NCI-H1417 treated with DMSO at 0.1 percent for 48 hours (cell line): ENCODE measurements around the gene RPL15.

Experiments
- DNase-seq: peaks from one replicate; lab custom pipeline; 2025; lab: John Stamatoyannopoulos, UW

RPL15 gene

DNA sequence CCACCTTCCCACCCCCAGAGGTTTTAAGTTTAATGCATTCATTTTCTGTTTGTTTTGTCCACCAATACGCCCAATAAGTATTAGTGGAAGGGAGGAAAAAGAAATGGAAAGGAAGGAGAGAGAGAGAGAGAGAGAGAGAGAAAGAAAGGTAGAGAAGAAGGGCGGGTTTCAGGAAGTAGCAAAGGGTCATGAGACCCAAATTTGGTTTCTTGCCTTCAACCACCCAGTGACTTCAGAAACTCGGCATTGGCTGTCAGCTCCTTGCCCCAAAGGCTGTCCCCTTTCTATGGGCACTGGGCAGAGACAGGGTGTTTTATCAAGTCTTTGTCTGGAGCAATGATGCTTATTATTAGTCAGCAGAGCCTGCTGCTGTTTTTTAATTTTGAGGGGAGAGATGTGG lies 14.7 kb downstream of the RPL15 start:
- no peak for DNase-seq

DNA sequence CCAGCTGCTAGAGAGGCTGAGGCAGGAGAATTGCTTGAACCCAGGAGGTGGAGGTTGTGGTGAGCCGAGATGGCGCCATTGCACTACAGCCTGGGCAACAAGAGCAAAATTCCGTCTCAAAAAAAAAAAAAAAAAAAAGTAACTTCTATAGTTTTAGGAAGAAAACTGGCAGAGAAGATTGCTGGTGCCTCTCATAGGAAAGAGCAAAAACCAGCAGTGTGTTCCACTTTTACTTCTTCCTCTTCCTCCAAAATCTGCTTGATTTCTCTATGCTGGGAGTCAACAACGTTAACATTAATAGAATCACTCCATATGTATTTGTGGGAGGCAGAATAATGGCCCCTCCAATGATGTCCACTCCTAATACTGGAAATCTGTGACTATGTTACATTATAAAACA lies 15.6 kb downstream of the RPL15 start:
- DNase-seq = no peak

DNA sequence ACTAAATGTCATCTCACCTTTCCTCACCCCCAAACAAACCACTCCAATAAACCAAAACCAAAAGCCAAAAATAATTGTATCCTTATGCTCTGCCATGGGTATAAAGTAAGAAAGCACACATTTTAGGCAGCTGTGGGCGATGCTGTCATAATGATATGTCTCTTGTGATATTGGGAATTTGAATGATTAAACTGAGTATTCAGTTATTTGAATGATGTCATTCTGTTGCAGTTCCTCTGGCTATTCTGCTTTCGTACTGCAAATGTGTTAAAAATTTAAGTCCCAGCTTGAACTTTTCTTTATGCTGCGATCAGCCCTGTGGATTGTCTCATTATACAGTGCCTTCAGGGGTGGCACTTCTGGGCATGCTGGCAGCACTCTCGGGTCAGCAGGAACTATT lies 17.3 kb downstream of the RPL15 start:
- DNase-seq = no peak

DNA sequence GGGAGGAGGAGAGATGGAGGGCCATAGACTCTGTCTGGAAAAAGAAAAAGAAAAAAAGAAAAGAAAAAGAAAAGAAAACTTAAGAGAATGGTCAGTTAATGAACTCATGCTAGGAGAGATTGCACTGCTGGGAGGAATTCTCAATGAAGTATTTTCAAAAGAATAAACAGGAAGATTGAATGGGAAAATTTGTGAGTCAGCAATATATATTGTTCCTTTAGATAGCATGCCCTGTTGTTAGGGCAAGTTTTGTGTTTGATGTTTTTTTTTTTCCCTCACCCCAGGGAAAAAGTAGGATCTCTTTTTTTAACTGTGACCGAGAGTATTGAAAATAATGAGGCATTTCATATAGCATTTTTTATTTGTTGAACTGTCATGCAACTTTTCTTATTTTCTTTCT lies 20.4 kb downstream of the RPL15 start:
- no peak for DNase-seq

DNA sequence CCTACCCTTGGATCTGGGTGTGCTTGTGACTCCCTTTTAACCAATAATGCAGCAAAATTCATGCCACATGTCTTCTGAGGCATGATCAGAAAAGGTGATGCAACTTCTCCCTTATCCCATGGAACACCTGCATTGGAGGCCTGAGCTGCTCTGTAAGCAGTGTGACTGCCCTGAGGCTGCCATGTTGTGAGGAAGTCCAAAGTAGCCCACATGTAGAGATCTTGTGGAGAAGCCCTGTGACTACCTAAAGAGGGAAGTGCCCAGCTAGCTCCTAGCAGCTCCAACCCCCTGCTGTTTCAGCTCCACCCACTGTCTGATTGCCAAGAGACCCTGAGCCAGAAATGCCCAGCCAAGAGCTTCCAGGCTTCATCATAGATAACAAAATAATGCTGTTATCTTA lies 21.8 kb downstream of the RPL15 start:
- DNase-seq = no peak

DNA sequence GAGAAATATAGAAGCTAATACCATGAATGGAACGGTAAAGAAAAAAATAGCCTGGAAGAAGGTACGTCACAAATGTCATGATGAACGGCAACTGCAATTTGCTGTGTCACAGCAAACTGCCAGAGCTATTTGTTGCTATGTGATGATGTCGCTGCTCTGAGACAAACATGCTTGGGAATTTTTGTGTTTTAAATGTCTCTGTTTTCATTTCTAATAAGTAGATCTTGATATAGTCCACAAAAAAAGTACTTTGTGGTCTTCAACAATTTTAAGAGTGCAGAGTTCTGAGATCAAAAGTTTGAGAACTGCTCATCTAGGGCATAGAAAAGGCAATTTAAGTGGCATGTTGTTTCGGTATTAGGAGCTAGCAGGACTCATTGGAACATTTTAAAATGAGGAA lies 23.8 kb downstream of the RPL15 start:
- no peak for DNase-seq

DNA sequence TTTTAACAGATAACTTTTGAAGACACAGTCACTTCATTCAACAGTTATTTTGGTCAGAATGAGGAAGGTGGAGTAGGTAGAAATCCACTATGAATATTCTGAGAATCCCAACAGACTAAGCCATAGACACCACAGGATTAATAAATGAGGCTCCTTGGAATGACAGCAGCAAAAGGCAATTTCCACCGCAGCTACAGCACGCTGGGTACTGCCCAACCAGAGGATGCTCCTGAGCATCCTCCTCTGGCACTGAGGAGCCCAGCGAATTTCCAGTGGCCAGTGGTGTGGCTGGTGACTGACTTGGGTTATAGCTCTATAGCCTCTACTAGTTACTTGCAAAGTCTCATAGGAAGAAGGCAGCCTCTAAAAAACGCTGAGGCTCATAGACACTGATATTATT lies 24.5 kb downstream of the RPL15 start:
- no peak for DNase-seq

DNA sequence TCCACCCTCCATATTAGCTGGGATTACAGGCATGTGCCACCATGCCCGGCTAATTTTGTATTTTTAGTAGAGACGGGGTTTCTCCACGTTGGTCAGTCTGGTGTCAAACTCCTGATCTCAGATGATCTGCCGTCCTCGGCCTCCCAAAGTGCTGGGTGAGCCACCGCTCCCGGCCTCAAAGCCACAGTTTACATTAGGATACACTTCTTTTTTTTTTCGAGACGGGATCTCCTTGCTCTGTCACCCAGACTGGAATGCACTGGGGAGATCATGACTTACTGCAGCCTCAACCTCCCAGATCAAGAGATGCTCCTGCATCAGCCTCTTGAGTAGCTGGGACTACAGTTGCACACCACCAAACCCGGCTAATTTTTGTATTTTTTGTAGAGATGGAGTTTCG lies 25.6 kb downstream of the RPL15 start:
- no peak for DNase-seq

DNA sequence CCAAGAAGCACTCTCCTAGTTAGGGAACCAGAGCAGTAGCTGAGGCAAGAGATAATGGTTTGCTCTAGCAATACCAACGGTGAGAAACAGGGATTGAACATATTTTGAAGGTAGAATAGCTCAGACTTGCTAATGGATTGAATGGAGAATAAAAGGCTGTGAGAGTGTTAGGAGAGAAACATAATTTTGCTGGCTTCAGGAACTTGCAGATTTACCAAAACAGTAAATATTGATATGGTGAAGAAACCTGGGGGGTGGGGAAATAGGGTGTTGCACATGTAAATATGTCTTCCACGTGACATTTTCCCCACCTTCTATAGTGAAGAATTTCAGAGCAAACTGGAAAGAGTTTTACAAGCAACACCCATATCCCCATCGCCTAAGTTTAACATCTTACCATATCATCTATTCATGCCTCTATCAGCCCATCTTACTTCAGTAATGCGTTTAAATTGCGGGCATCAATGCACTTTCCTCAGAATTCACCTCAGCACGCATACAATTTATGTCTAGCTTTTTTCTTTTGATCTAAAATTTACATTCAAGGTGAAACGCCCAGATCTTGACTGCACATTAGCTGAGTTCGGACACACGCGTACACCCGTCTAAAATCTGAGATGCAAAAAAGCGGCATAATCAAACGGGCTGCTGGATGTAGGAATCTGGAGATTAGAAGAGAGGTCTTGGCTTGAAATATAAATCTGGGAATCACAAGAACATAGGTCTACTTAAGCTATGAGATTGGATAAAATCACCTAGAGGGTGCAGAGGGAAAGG lies 27.3 kb downstream of the RPL15 start:
- DNase-seq = no peak

DNA sequence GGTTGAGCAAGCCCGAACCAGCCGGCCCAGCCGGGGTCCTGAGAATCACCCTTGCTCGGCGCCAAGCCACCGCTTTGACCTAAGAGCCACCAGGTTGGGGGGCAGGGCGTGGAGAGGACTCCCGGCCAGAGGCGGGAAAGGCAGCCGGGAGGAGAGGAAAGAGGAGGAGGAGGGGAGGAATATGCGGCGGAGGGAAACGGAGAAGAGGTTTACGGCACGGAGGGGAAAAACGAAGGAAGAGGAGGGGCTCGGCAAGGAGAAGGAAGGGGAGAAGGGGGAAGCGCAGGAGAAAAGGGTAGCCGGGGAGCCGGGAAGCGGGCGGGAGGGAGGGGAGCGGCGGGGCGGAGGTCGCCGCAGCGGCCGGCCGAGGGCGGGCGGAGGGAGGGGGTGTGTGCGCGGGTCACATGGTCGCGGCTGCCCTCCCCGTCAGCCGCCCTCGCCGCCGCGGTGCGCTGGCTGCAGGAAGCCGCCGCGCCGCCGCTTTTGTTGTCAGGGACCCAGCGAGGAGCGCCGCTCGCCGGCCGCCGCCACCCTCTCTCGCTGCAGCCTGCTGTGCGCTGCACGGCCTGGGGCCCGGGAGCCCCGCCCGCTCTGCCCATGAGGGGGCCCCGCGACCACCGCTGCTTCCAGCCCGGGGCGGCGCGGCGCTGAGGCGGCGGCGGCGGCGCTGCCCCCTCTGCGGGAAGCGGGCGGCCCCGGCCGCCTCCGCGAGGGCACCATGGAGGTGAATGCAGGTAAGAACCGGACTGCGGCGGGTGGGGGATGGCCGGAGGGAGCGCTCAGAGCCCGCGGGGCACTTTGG lies 28.1 kb downstream of the RPL15 start, which contains the start of gene NR1D2:
Gene NR1D2 (plus strand): TSS at position 426 of the 802 bp plus-strand sequence. CDS start 293 bp downstream, at position 719.
- no peak for DNase-seq

DNA sequence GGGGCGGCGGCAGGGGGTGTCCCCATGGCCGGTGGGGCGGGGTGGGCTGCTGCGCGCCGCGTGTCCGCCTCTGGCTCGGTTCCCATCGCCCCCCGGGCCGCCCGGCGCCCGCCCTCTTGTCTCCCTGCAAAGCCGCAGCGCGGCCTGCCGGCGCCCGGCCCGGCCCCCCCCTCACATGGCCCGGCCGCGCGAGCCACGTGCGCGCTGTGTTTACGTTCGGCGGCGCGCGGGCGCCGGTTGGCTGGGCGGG lies 28.7 kb downstream of the RPL15 start:
- DNase-seq = no peak

DNA sequence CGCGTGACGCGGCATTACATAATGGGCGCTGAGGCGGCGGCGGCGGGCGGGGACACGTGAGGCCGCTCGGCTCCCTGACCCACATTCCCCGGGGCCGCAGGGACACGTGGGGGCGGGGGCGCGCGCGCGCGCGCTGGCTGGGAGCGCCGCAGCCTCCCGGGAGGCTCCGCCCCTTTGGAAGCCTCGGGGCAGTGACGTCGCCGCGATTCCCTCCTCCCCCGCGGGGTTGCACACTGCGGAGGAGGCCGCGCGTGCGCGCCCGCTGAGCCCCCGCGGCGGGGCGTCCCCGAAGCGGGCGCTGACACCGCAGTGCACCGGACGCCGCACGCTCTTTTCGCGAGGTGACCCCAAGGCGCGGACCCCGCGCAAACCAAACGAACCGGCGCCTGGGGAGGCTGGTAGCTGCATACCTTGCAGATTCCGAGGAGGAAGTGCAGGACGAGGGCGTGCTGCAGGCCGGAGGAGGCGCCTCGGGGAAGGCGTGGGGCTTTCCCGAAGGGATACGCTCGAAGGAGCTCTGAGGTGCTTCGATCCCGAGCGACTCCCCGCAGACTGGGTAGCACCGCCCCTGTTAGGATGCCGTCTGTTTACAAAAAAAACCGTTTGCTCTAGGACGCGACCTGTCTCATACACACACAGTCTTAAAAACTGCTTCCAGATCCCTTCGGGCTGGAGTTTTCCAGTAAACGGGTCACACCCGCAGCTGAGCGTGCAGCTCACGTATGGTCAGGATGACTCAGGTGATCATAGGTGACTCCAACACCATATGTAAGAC lies 29.2 kb downstream of the RPL15 start:
- DNase-seq = peak; percentile 55

DNA sequence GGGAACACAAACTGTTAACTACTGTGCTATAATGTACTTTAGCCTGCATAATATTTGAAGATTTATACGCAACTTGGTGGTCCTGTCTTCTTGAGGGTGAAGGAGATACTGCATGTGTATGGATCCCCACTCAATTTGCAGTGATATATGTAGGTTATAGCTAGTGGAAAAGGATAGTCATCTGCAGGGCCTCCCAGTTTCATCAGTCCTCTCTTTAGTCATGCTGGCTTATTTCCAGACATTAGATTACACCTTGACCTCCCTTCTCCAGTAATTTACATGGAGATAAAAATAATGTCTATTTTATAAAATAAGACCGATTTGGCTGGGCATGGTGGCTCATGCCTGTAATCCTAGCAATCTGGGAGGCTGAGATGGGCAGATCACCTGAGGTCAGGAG lies 31.8 kb downstream of the RPL15 start:
- no peak for DNase-seq

DNA sequence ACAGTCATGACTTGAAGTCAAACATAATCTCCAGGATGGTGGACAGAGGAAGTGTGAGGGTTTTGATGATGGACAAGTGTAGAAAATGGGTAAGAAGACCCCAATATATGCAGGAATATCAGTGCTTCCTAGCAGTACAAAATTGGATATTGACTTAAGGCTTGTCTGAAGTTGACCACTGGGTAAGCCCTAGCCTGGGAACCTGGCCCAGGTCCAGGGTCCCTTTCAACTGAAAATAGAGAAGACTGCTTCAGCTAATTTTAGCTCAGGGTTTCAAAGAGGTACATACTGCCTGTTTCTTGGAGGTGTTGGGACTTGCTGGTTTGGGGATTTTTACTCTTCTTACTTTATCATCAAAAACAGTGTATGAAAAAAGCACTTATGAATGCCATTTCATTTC lies 32.9 kb downstream of the RPL15 start:
- no peak for DNase-seq

DNA sequence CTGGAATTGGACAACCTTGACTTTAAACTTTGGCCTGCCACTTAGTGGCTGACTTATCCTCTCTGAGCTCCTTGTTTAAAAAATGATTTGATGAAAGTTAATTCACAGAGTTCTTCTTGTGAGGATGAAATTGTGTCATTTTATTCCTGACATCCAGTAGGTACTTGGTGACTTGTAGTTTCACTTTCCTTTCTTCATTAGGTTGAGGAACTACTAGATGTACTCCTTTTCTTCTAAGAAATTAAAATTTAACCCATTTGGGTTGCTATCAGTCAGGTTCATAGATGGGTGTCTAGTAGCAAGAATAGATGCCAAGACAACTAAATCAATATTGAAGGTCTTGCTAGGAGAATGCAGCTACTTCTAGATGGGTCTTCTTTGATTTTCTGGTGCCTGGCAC lies 33.4 kb downstream of the RPL15 start:
- DNase-seq = no peak

DNA sequence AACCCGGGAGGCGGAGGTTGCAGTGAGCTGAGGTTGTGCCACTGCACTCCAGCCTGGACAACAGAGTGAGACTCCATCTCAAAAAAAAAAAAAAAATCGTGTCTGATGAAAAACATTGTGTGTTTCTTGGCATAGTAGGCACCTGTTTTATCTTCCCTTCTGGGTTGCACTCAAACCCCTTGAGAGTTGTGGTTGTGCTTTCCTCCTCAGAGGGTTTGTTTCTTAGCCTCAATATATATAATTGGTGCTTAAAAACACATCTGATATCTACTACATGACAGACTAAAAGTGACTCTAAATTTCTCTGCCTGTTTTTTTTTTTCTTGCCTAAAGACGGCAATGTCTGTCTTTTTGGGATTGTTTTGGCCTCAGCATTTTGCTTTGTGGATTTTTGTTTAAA lies 35.7 kb downstream of the RPL15 start:
- DNase-seq = no peak

DNA sequence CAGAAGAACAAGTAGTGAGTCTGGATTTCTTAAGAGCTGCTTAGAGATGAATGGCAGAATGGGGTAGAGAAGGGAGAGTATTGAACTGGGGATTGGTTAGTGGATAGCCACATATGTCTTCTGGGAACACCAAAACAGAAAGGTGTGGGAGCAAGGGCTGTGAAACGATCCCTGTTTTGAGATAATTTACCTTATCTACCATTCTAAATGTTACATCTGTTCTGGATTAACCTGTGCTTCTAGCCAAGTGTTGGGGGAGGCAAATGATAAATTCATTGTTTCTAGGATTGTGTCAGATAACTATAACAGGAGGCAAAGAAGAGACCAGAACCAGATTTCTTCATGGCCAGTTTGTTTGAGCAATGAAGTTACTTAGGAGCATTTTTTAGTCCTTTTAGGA lies 36.6 kb downstream of the RPL15 start:
- DNase-seq = no peak

DNA sequence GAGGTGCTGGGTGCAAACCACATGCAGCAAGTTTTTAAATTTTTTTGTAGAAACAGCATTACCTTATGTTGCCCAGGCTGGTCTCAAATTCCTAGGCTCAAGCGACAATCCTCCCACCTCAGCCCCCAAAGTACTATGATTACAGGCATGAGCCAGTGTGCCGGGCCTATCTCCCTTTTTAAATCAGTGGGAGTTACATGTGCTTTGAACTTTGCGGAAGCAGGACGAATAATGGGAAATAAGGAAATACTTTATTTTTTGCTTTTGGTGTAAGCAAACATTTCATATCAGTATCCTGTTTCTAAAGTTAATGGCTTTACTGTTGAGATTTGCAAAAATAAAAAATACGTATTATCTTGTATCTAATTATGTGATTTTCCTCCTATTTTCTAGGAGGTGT lies 37.2 kb downstream of the RPL15 start:
- DNase-seq = no peak

DNA sequence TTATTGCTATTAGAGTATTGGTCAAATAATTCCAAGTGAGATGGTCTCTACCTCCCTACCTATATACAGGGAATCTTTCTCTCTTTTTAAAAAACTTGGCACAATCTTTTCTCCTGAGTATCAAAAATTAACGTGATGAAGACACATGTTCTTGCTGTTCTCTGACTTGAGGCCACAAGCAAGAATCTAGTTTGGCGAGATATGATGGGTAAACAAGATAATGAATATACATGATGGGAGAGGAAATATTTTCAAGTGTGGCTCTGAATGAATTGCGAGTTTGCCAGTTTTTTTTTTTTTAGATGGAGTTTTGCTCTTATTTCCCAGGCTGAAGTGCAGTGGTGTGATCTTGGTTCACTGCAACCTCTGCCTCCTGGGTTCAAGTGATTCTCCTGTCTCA lies 39.8 kb downstream of the RPL15 start:
- DNase-seq = no peak

DNA sequence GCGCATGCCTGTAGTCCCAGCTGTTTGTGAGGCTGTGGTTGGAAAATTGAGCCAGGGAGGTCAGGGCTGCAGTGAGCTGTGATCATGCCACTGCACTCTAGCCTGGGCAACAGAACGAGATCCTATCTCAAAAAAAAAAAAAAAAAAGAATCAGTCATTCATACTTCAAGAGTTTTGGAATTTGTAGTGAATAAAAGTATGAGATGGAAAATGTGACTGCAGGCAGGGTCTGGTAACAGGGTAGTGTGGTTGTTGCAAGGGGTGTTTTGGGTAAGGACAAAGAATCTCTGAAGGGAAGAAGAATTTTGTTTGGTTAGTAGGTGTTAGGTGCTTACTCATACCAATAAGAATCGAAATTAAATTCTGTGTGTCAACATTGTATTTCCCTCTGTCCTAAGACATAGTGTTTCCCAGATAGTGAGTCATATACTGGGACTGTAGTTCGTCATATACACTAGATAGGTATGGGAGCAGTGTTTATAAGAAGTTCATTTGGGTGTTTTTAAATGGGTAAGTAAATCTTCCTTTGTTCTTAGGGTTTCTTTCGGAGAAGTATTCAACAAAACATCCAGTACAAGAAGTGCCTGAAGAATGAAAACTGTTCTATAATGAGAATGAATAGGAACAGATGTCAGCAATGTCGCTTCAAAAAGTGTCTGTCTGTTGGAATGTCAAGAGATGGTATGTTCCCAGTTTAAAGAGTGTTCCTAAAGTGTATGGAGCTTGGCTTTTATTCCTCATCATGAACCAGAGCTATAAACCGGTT lies 42.4 kb downstream of the RPL15 start:
- DNase-seq = no peak

DNA sequence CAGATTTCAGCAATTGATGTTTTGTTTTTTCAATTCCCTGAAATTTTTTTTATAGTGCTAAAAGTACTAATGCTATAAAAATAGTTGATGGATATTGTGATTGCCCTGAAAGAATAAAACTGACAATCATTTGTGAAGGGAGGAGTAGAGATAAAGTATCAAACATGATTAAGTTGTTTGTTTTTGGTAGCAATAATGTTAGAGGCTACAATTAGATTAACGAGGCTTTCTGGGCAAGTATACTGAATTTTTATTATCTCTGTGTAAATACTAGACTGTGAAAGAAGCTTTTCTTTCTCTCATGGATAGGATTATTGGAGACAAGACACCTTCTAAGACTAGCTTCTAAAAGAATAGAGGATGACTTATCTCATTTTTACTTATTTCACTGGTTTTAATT lies 43.7 kb downstream of the RPL15 start:
- peak; percentile 31 for DNase-seq

DNA sequence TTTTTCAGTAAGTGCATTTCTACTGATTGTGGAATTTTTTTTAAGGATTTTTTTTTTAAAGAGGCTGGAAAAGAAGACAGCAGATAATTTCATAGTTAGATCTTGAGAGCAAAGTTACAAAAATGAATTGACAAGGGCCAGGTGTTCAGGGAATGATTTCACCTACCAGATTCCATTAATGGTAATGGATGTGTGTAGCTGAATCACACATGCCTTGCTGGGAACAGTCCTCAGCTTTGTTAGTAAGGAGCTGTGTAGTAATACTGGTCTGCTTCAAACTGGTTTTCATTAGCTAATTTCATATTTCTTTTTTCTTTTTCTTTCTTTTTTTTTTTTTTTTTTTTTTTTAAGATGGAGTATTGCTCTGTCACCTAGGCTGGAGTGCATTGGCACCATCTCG lies 44.1 kb downstream of the RPL15 start:
- no peak for DNase-seq
